GM06990 (cell line): ENCODE results near the gene RRP1.

Experiments used
- DNase-seq: peaks from one replicate; pipeline ENCODE4 v3.0.0-alpha.2; 2011; ENCODE audit not compliant: insufficient read length; ENCODE audit errors: extremely low read depth
- H3K27me3 ChIP-seq: replicated peaks from 2 replicates; pipeline ENCODE4 v1.6.0; 2011; ENCODE audit warnings: low read length; ENCODE audit not compliant: control insufficient read depth, insufficient read depth
- H3K36me3 ChIP-seq: 2 replicates; pipeline ENCODE4 v1.5.1; 2011; ENCODE audit warnings: low read length; ENCODE audit not compliant: control insufficient read depth, insufficient read depth
- H3K4me3 ChIP-seq: replicated peaks from 2 replicates; pipeline ENCODE4 v1.5.1; 2011; ENCODE audit warnings: low read depth, mild to moderate bottlenecking, control low read depth, low read length
- CTCF ChIP-seq: IDR thresholded peaks from 2 replicates; pipeline ENCODE4 v1.5.1; 2011; ENCODE audit warnings: low read length, control low read depth, mild to moderate bottlenecking, inconsistent platforms; ENCODE audit not compliant: insufficient read depth, poor library complexity, severe bottlenecking

Gene RRP1

GRCh38 chr21:43762303-43763128, 26.9 kb upstream of the RRP1 start:
- H3K27me3 ChIP-seq: no peaks in the 10 kb centered on the region
- peaks cover 13% of the 10 kb centered on the region for H3K36me3 ChIP-seq
- TF ChIP-seq CTCF: no peak
- no peak overlapping the region for H3K4me3 ChIP-seq
- DNase-seq: no peak

- no peak overlapping the region for H3K4me3 ChIP-seq
These were observed 25.4 kb upstream of the RRP1 start for GRCh38 chr21:43763901-43764523.

GRCh38 chr21:43764576-43765495, 24.5 kb upstream of the RRP1 start:
- H3K4me3 ChIP-seq: no peak overlapping the region
- peaks cover 8% of the 10 kb centered on the region for H3K36me3 ChIP-seq
- TF ChIP-seq CTCF: no peak
- H3K27me3 ChIP-seq: no peaks in the 10 kb centered on the region
- DNase-seq: no peak

More at GRCh38 chr21:43763901-43764523, 25.4 kb upstream of the RRP1 start:
- Histone ChIP-seq H3K27me3 (no peaks in the 10 kb centered on the region), H3K36me3 (peaks cover 10% of the 10 kb centered on the region)
- no peak for DNase-seq
- no peak for TF ChIP-seq CTCF

GRCh38 chr21:43766734-43767497, 22.5 kb upstream of the RRP1 start:
- Histone ChIP-seq H3K27me3 (no peaks in the 10 kb centered on the region), H3K36me3 (peaks cover 3% of the 10 kb centered on the region), H3K4me3 (no peak overlapping the region)
- TF ChIP-seq CTCF: no peak
- no peak for DNase-seq

- TF ChIP-seq CTCF: no peak
- Histone ChIP-seq H3K36me3 (peaks cover 2% of the 10 kb centered on the region), H3K4me3 (no peak overlapping the region), H3K27me3 (no peaks in the 10 kb centered on the region)
- no peak for DNase-seq
These were observed 21.8 kb upstream of the RRP1 start for GRCh38 chr21:43767498-43767983.
